GM19328 (cell line): ENCODE results near the gene PODNL1.

ENCODE experiments used
- ATAC-seq: cut with Tn5 transposase; IDR thresholded peaks from one replicate; pipeline ENCODE4 v1.9.1; 2021; ENCODE audit warnings: mild to moderate bottlenecking, moderate library complexity; ENCODE audit not compliant: unreplicated experiment

The PODNL1 gene

GRCh38 chr19:13938301-13939064 is at the start of gene PODNL1:
TSS of gene PODNL1 (minus strand) at chr19:13938417. CDS start at chr19:13938181, 236 bp downstream.
- ATAC-seq = no peak

GRCh38 chr19:13987101-13987890 is 49.1 kb upstream of the PODNL1 start:
- ATAC-seq = no peak

- peak; percentile 82 for ATAC-seq
These were observed 48.2 kb upstream of the PODNL1 start for GRCh38 chr19:13986348-13986904.

GRCh38 chr19:13985771-13986347 is 47.6 kb upstream of the PODNL1 start:
- peak; percentile 9 for ATAC-seq

- ATAC-seq = no peak
These were observed 46.9 kb upstream of the PODNL1 start for GRCh38 chr19:13984875-13985741.

- ATAC-seq = no peak
These were observed 46.0 kb upstream of the PODNL1 start for GRCh38 chr19:13984186-13984585.

GRCh38 chr19:13983213-13983889 is 45.1 kb upstream of the PODNL1 start:
- no peak for ATAC-seq

- no peak for ATAC-seq
These were observed 44.6 kb upstream of the PODNL1 start for GRCh38 chr19:13982773-13983172.

- ATAC-seq = no peak
These were observed 43.8 kb upstream of the PODNL1 start for GRCh38 chr19:13981988-13982501.

- ATAC-seq = no peak
These were observed 43.2 kb upstream of the PODNL1 start for GRCh38 chr19:13981467-13981866.

- ATAC-seq = no peak
These were observed 42.8 kb upstream of the PODNL1 start for GRCh38 chr19:13981021-13981420.

- no peak for ATAC-seq
These were observed 42.1 kb upstream of the PODNL1 start for GRCh38 chr19:13980340-13980739.

GRCh38 chr19:13979686-13980085 is 41.5 kb upstream of the PODNL1 start:
- no peak for ATAC-seq

- no peak for ATAC-seq
These were observed 41.0 kb upstream of the PODNL1 start for GRCh38 chr19:13979244-13979615.

- ATAC-seq = no peak
These were observed 40.4 kb upstream of the PODNL1 start for GRCh38 chr19:13978351-13979243.

GRCh38 chr19:13977803-13978202 is 39.6 kb upstream of the PODNL1 start:
- ATAC-seq = no peak

- ATAC-seq = no peak
These were observed 38.2 kb upstream of the PODNL1 start for GRCh38 chr19:13976446-13976845.

- ATAC-seq = no peak
These were observed 37.7 kb upstream of the PODNL1 start for GRCh38 chr19:13975870-13976269.

GRCh38 chr19:13974073-13974472 is 35.9 kb upstream of the PODNL1 start:
- no peak for ATAC-seq
